ENCODE results near the gene PPP1R3E. TPM values are rescaled to one million over a fixed set of nuclear protein-coding genes. Genes with fewer than 3 reads are reported as not detected.

Gene PPP1R3E
- total RNA-seq (8.6 TPM), polyA plus RNA-seq (9.8 TPM)

- Histone ChIP-seq H3K4me3 (ENCODE audit: low read depth, low read length) (peak within 1 kb of the TSS; percentile 49), H3K36me3 (ENCODE audit: insufficient read depth) (no peaks in the 10 kb centered on the region), H3K27ac (ENCODE audit: low read depth) (peak within 1 kb of the TSS; percentile 90), H3K4me1 (ENCODE audit: insufficient read depth) (no peaks in the 10 kb centered on the region)
- DNase-seq (ENCODE audit: extremely low spot score): no peak
- 3% methylated on average over 81 of the region's 81 CpGs for WGBS
Measured at GRCh38 chr14:23302290-23303225, at the start of gene PPP1R3E. PPP1R3E (minus strand) TSS chr14:23302859; CDS start chr14:23302576, 283 bp downstream.

GRCh38 chr14:23351681-23352505 is 49.2 kb upstream of the PPP1R3E start:
- H3K4me1 ChIP-seq (ENCODE audit: insufficient read depth): peaks cover 2% of the 10 kb centered on the region
- no peak overlapping the region for H3K27ac ChIP-seq (ENCODE audit: low read depth)
- H3K4me3 ChIP-seq (ENCODE audit: low read depth, low read length): peak overlapping the region; percentile 65
- H3K36me3 ChIP-seq (ENCODE audit: insufficient read depth): no peaks in the 10 kb centered on the region
- WGBS: 7% methylated on average over 61 of the region's 61 CpGs
- no peak for DNase-seq (ENCODE audit: extremely low spot score)

- peaks cover 2% of the 10 kb centered on the region for H3K4me1 ChIP-seq (ENCODE audit: insufficient read depth)
- H3K4me3 ChIP-seq (ENCODE audit: low read depth, low read length): no peak overlapping the region
- no peak overlapping the region for H3K27ac ChIP-seq (ENCODE audit: low read depth)
- DNase-seq (ENCODE audit: extremely low spot score): no peak
- WGBS: 91% methylated on average over 8 of the region's 8 CpGs
- no peaks in the 10 kb centered on the region for H3K36me3 ChIP-seq (ENCODE audit: insufficient read depth)
Measured at GRCh38 chr14:23349156-23349845, 46.6 kb upstream of the PPP1R3E start.

- WGBS: 87% methylated on average over 6 of the region's 6 CpGs
- no peak overlapping the region for H3K27ac ChIP-seq (ENCODE audit: low read depth)
- H3K4me1 ChIP-seq (ENCODE audit: insufficient read depth): peaks cover 2% of the 10 kb centered on the region
- no peak for DNase-seq (ENCODE audit: extremely low spot score)
- H3K36me3 ChIP-seq (ENCODE audit: insufficient read depth): no peaks in the 10 kb centered on the region
- no peak overlapping the region for H3K4me3 ChIP-seq (ENCODE audit: low read depth, low read length)
Measured at GRCh38 chr14:23348297-23348655, 45.6 kb upstream of the PPP1R3E start.

- WGBS: 92% methylated on average over 19 of the region's 19 CpGs
- H3K36me3 ChIP-seq (ENCODE audit: insufficient read depth): no peaks in the 10 kb centered on the region
- H3K27ac ChIP-seq (ENCODE audit: low read depth): no peak overlapping the region
- no peak for DNase-seq (ENCODE audit: extremely low spot score)
- peaks cover 2% of the 10 kb centered on the region for H3K4me1 ChIP-seq (ENCODE audit: insufficient read depth)
- no peak overlapping the region for H3K4me3 ChIP-seq (ENCODE audit: low read depth, low read length)
Measured at GRCh38 chr14:23347406-23348296, 45.0 kb upstream of the PPP1R3E start.

GRCh38 chr14:23346693-23347405 is 44.2 kb upstream of the PPP1R3E start:
- WGBS: 84% methylated on average over 27 of the region's 27 CpGs
- H3K4me1 ChIP-seq (ENCODE audit: insufficient read depth): peaks cover 2% of the 10 kb centered on the region
- H3K27ac ChIP-seq (ENCODE audit: low read depth): no peak overlapping the region
- DNase-seq (ENCODE audit: extremely low spot score): no peak
- no peak overlapping the region for H3K4me3 ChIP-seq (ENCODE audit: low read depth, low read length)
- H3K36me3 ChIP-seq (ENCODE audit: insufficient read depth): no peaks in the 10 kb centered on the region

- Histone ChIP-seq H3K4me3 (ENCODE audit: low read depth, low read length) (no peak overlapping the region), H3K36me3 (ENCODE audit: insufficient read depth) (no peaks in the 10 kb centered on the region), H3K4me1 (ENCODE audit: insufficient read depth) (no peaks in the 10 kb centered on the region), H3K27ac (ENCODE audit: low read depth) (no peak overlapping the region)
- DNase-seq (ENCODE audit: extremely low spot score): no peak
- WGBS: 77% methylated on average over 13 of the region's 13 CpGs
Measured at GRCh38 chr14:23345987-23346692, 43.5 kb upstream of the PPP1R3E start.

GRCh38 chr14:23344481-23344880 is 41.8 kb upstream of the PPP1R3E start:
- Histone ChIP-seq H3K4me3 (ENCODE audit: low read depth, low read length) (no peak overlapping the region), H3K27ac (ENCODE audit: low read depth) (no peak overlapping the region), H3K4me1 (ENCODE audit: insufficient read depth) (no peaks in the 10 kb centered on the region), H3K36me3 (ENCODE audit: insufficient read depth) (no peaks in the 10 kb centered on the region)
- no peak for DNase-seq (ENCODE audit: extremely low spot score)
- 48% methylated on average over 3 of the region's 3 CpGs for WGBS

- Histone ChIP-seq H3K4me3 (ENCODE audit: low read depth, low read length) (no peak overlapping the region), H3K27ac (ENCODE audit: low read depth) (no peak overlapping the region), H3K36me3 (ENCODE audit: insufficient read depth) (no peaks in the 10 kb centered on the region), H3K4me1 (ENCODE audit: insufficient read depth) (no peaks in the 10 kb centered on the region)
- WGBS: 90% methylated on average over 1 of the region's 1 CpG
- DNase-seq (ENCODE audit: extremely low spot score): no peak
Measured at GRCh38 chr14:23339506-23340268, 37.0 kb upstream of the PPP1R3E start.

- no peak for DNase-seq (ENCODE audit: extremely low spot score)
- Histone ChIP-seq H3K36me3 (ENCODE audit: insufficient read depth) (no peaks in the 10 kb centered on the region), H3K4me3 (ENCODE audit: low read depth, low read length) (no peak overlapping the region), H3K4me1 (ENCODE audit: insufficient read depth) (no peaks in the 10 kb centered on the region), H3K27ac (ENCODE audit: low read depth) (no peak overlapping the region)
- WGBS: 87% methylated on average over 5 of the region's 5 CpGs
Measured at GRCh38 chr14:23335623-23336022, 33.0 kb upstream of the PPP1R3E start.

GRCh38 chr14:23327947-23328744 is 25.5 kb upstream of the PPP1R3E start:
- no peak overlapping the region for H3K4me3 ChIP-seq (ENCODE audit: low read depth, low read length)
- H3K36me3 ChIP-seq (ENCODE audit: insufficient read depth): peaks cover 9% of the 10 kb centered on the region
- DNase-seq (ENCODE audit: extremely low spot score): peak; percentile 71
- no peaks in the 10 kb centered on the region for H3K4me1 ChIP-seq (ENCODE audit: insufficient read depth)
- 40% methylated on average over 4 of the region's 4 CpGs for WGBS
- no peak overlapping the region for H3K27ac ChIP-seq (ENCODE audit: low read depth)
